ENCODE measurements around the gene DDIAS. TPM values are rescaled to one million over a fixed set of nuclear protein-coding genes. Genes with fewer than 3 reads are reported as not detected.
A peak's percentile ranks its signal among the peaks of the same experiment; 100 is the strongest.

The DDIAS gene
- total RNA-seq, 2 experiments from 2014 or later, result 16.9 to 23.5 TPM

- no peaks in the 10 kb centered on the region for H3K9me3 Mint-ChIP-seq (ENCODE audit: low read depth)
- peaks cover 3% of the 10 kb centered on the region for H3K4me1 Mint-ChIP-seq
- no peak overlapping the region for H3K4me3 Mint-ChIP-seq
- POLR2A ChIA-PET, result no interaction called here
- CTCF ChIA-PET, result interaction anchor here (2.3 kb wide), 1 partner anchor 24 kb away, joined by 12 read pairs; no protein-coding TSS in a partner anchor
- H3K27ac Mint-ChIP-seq, result no peak overlapping the region
- DNase-seq (no peak), ATAC-seq (no peak)
- peaks cover 4% of the 10 kb centered on the region for H3K36me3 Mint-ChIP-seq (ENCODE audit: low read depth)
- intact Hi-C loops (cut with DNase I, micrococcal nuclease), result no loop called here
- H3K27me3 Mint-ChIP-seq, result no peaks in the 10 kb centered on the region
Measured at GRCh38 chr11:82890936-82891335, 10.6 kb upstream of the DDIAS start.

DNA sequence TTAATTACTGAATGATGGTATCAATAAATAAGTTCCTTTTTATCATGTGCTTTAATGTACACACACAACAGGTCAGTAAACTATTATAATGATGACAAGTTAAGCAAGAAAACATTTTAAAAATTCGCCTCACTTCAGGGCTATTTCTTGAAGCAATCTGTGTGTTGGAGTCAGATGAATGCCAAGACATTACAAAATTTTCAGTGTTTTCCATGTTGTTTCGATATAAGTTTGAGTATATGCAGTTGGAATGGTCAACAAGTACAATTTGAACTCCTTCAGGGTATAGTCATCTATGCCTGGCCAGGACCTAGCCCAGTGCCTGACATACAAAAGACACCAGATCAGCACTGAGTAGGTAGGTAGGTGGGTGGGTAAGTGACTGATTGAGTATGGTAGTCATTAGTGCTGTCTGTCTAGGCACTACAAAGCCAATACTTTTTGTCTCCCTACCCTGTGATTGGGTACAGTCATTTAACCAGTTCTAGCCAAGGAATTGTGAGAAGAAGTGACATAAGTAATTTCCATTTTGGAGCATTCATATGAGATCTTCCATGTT, 8.8 kb upstream of the DDIAS start:
- intact Hi-C loops (cut with DNase I, micrococcal nuclease), result no loop called here

DNA sequence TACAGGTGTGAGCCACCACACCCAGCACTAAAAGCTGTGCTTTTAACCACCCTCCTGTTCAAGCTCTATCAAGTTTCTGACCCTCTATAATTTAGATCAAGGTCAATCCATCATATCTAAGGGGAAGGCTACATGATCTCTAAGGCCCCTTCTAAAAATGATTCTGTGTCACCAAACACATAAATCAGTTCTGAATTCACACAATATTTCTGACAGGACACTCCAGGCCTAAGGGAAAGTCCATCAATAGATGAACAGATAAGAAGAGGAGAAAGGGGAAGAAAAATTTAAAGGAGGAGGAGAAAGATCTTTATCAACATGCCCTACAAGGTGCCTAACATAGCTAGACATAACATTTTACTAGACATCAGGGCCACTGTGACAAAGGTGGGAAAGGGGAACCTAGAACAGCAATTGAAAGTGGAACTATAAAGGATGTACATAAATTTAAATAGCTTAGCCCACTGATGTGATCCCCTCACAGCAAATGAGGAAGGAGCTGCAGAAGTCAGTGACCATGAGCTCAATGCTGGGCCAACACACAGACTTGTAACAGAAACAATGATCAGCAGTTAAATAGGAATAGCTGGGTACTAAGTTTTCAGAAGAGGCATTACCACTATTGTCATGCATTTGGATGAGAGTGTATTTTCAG, 6.0 kb upstream of the DDIAS start:
- no peak overlapping the region for H3K4me3 Mint-ChIP-seq
- no peak overlapping the region for H3K27ac Mint-ChIP-seq
- ChIA-PET POLR2A (no interaction called here), CTCF (interaction anchor here (0.6 to 1.4 kb wide), 6 partner anchors 10 to 387 kb away, joined by 3 to 4 read pairs (median 4); no protein-coding TSS in a partner anchor)
- no peaks in the 10 kb centered on the region for H3K9me3 Mint-ChIP-seq (ENCODE audit: low read depth)
- H3K4me1 Mint-ChIP-seq, result peaks cover 23% of the 10 kb centered on the region
- H3K27me3 Mint-ChIP-seq, result no peaks in the 10 kb centered on the region
- no peak for ATAC-seq
- DNase-seq, result no peak
- intact Hi-C loops (cut with DNase I, micrococcal nuclease), result no loop called here
- H3K36me3 Mint-ChIP-seq (ENCODE audit: low read depth), result no peaks in the 10 kb centered on the region

More for the DNA sequence above, 8.8 kb upstream of the DDIAS start:
- POLR2A ChIA-PET, result no interaction called here
- H3K36me3 Mint-ChIP-seq (ENCODE audit: low read depth), result peaks cover 1% of the 10 kb centered on the region
- DNase-seq (no peak), ATAC-seq (no peak)
- H3K9me3 Mint-ChIP-seq (ENCODE audit: low read depth), result no peaks in the 10 kb centered on the region
- no peak overlapping the region for H3K4me3 Mint-ChIP-seq
- H3K4me1 Mint-ChIP-seq, result peaks cover 11% of the 10 kb centered on the region
- no peak overlapping the region for H3K27ac Mint-ChIP-seq
- CTCF ChIA-PET, result interaction anchor here (0.6 kb wide), 1 partner anchor 52 kb away, joined by 3 read pairs; no protein-coding TSS in a partner anchor
- H3K27me3 Mint-ChIP-seq, result no peaks in the 10 kb centered on the region

DNA sequence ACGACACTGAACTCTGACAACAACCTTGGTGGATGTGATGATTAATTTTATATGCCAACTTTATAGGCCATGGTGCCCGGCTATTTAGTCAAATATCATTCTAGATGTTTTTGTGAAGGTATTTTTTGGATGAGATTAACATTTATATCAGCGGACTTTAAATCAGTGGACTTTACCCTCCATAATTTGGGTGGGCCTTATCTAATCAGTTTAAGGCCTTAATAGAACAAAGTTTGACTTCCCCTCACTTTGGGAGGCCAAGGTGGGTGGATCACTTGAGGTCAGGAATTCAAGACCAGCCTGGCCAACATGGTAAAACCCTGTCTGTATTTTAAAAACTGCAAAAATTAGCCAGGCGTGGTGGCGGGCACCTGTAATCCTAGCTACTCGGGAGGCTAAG, 5.4 kb upstream of the DDIAS start:
- no peak for ATAC-seq
- peaks cover 23% of the 10 kb centered on the region for H3K4me1 Mint-ChIP-seq
- DNase-seq, result no peak
- intact Hi-C loops (cut with DNase I, micrococcal nuclease), result no loop called here
- no peaks in the 10 kb centered on the region for H3K27me3 Mint-ChIP-seq
- POLR2A ChIA-PET, result no interaction called here
- CTCF ChIA-PET, result interaction anchor here (1.1 to 1.4 kb wide), 2 partner anchors 36 to 354 kb away, joined by 3 to 4 read pairs; no protein-coding TSS in a partner anchor
- no peak overlapping the region for H3K4me3 Mint-ChIP-seq
- no peak overlapping the region for H3K27ac Mint-ChIP-seq
- no peaks in the 10 kb centered on the region for H3K36me3 Mint-ChIP-seq (ENCODE audit: low read depth)
- no peaks in the 10 kb centered on the region for H3K9me3 Mint-ChIP-seq (ENCODE audit: low read depth)

DNA sequence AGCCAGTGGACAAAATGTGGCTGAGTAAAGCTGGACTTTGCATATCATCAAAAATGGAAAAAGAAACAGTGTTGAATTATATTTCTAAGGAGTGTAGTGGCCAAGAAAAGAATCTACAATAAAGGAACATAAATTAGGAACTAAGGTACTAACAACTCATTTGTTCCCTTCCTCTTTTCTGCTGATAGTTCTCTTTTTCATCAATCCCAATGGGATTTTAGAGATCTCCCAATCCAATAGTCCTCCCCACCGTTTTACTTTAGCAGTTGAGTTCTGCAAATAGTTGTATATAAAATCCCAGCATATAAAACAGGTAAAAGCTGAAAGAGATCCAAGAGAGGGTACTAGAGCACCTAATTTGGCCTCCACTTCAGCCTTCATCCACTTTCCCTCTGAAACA, 3.3 kb upstream of the DDIAS start:
- no peak overlapping the region for H3K27ac Mint-ChIP-seq
- ATAC-seq, result no peak
- no peaks in the 10 kb centered on the region for H3K27me3 Mint-ChIP-seq
- H3K4me3 Mint-ChIP-seq, result no peak overlapping the region
- ChIA-PET POLR2A (no interaction called here), CTCF (interaction anchor here (0.6 kb wide), 1 partner anchor 384 kb away, joined by 3 read pairs; no protein-coding TSS in a partner anchor)
- no peaks in the 10 kb centered on the region for H3K9me3 Mint-ChIP-seq (ENCODE audit: low read depth)
- H3K4me1 Mint-ChIP-seq, result peaks cover 35% of the 10 kb centered on the region
- intact Hi-C loops (cut with DNase I, micrococcal nuclease), result no loop called here
- no peak for DNase-seq
- H3K36me3 Mint-ChIP-seq (ENCODE audit: low read depth), result no peaks in the 10 kb centered on the region

GRCh38 chr11:82899186-82899820, 2.2 kb upstream of the DDIAS start:
- Mint-ChIP-seq H3K27ac (peak overlapping the region; percentile 100), H3K36me3 (ENCODE audit: low read depth) (no peaks in the 10 kb centered on the region), H3K9me3 (ENCODE audit: low read depth) (no peaks in the 10 kb centered on the region), H3K4me3 (peak overlapping the region; percentile 91), H3K4me1 (peaks cover 45% of the 10 kb centered on the region), H3K27me3 (no peaks in the 10 kb centered on the region)
- no peak for ATAC-seq
- DNase-seq, result peak; percentile 13
- CTCF ChIA-PET, result interaction anchor here (1.0 to 1.5 kb wide), 2 partner anchors 164 to 351 kb away, joined by 4 to 6 read pairs; no protein-coding TSS in a partner anchor
- intact Hi-C loops (cut with DNase I, micrococcal nuclease), result loop anchor here in 1 of 2 experiments (1.0 kb wide), 1 partner anchor 32 kb away; no protein-coding TSS in a partner anchor
- POLR2A ChIA-PET, result interaction anchor here (2.8 kb wide), 1 partner anchor 387 kb away, joined by 18 read pairs; the partner anchor contains the start of gene CCDC90B

- no peak for DNase-seq
- H3K9me3 Mint-ChIP-seq (ENCODE audit: low read depth), result no peaks in the 10 kb centered on the region
- H3K27me3 Mint-ChIP-seq, result no peaks in the 10 kb centered on the region
- no peaks in the 10 kb centered on the region for H3K36me3 Mint-ChIP-seq (ENCODE audit: low read depth)
- ChIA-PET POLR2A (interaction anchor here (0.5 to 2.8 kb wide), 9 partner anchors 24 to 386 kb away, joined by 3 to 18 read pairs (median 5); partner anchors contain the start of genes CCDC90B, PCF11 and RAB30), CTCF (interaction anchor here (0.6 to 2.5 kb wide), 9 partner anchors 11 to 386 kb away, joined by 3 to 17 read pairs (median 6); partner anchors contain the start of genes ANKRD42, CCDC90B and PCF11)
- ATAC-seq, result no peak
- peak overlapping the region; percentile 100 for H3K27ac Mint-ChIP-seq
- intact Hi-C loops (cut with DNase I, micrococcal nuclease), result loop anchor here (1.0 to 5.0 kb wide), 8 partner anchors 20 to 256 kb away; partner anchors contain the start of gene RAB30 (in 1 of the 2)
- peaks cover 46% of the 10 kb centered on the region for H3K4me1 Mint-ChIP-seq
- peak overlapping the region; percentile 91 for H3K4me3 Mint-ChIP-seq
Measured at GRCh38 chr11:82899957-82900276, 1.6 kb upstream of the DDIAS start.

DNA sequence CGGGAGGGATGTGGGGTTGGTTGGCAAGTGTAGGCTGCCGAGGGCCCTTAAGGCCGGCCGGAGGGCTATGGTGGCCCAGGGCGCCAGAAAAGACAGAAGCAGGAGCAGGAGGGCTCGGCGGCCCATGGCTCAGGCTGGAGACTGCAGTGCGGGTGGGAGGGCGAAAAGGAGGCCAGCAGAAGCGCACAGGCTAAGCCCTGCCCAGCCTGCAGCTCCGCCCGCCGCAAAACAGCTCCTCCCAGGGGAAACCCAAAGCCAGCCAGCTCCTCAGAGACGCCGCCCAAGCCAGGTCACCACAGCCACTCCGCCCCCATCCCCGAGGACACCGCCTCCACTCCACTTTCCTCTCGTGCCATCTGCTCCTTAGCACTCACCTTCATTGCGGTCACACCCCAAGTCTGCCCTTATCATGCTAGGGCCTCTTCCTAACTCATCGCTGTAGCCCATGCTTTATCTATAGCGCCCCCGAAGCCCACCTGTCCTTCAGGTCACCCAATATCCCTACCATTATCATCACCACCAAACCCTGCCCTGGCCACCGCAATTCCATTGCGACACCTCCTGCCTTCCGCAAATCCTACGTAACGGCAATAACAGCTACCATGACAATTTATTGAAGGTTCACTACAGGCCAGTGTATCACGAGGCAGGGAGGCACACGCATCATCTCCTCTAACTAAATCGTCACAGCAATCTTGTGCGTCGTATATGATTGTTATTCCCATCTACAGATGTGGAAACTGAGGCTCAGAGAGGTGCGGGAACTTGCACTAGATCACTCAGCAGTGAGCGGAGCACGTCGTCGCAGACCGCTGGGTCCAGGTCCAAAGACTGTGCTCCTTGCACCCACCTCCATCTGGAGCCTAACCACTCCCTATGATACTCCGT, 1.0 kb upstream of the DDIAS start, which contains the start of gene PRCP:
TSS of gene PRCP (minus strand) at position 154 of the 888 bp plus-strand sequence. CDS start at position 126, 28 bp downstream.
- Mint-ChIP-seq H3K9me3 (ENCODE audit: low read depth) (no peaks in the 10 kb centered on the region), H3K4me3 (peak within 1 kb of the TSS; percentile 91), H3K36me3 (ENCODE audit: low read depth) (no peaks in the 10 kb centered on the region), H3K4me1 (peaks cover 44% of the 10 kb centered on the region), H3K27ac (peak within 1 kb of the TSS; percentile 100), H3K27me3 (no peaks in the 10 kb centered on the region)
- peak; percentile 97 for DNase-seq
- CTCF ChIA-PET, result interaction anchor here (0.5 to 2.5 kb wide), 19 partner anchors 11 to 385 kb away, joined by 3 to 17 read pairs (median 5); partner anchors contain the start of genes ANKRD42, CCDC90B, PCF11 and RAB30
- ATAC-seq, result peak; percentile 85
- intact Hi-C loops (cut with DNase I, micrococcal nuclease), result loop anchor here (1.0 to 5.0 kb wide), 10 partner anchors 20 to 386 kb away; partner anchors contain the start of genes ANKRD42 (in 2 of the 2), CCDC90B (in 2 of the 2) and RAB30 (in 2 of the 2)
- POLR2A ChIA-PET, result interaction anchor here (0.5 to 2.8 kb wide), 13 partner anchors 20 to 385 kb away, joined by 3 to 18 read pairs (median 6); partner anchors contain the start of genes CCDC90B, PCF11 and RAB30

GRCh38 chr11:82901922-82902485, 468 bp downstream of the DDIAS start:
- CTCF ChIA-PET, result interaction anchor here (0.8 to 2.5 kb wide), 15 partner anchors 21 to 384 kb away, joined by 3 to 17 read pairs (median 5); partner anchors contain the start of genes CCDC90B, PCF11 and RAB30
- intact Hi-C loops (cut with DNase I, micrococcal nuclease), result loop anchor here (1.0 to 5.0 kb wide), 9 partner anchors 35 to 384 kb away; partner anchors contain the start of genes ANKRD42 (in 2 of the 2), CCDC90B (in 2 of the 2) and RAB30 (in 1 of the 2)
- Mint-ChIP-seq H3K9me3 (ENCODE audit: low read depth) (no peaks in the 10 kb centered on the region), H3K36me3 (ENCODE audit: low read depth) (no peaks in the 10 kb centered on the region), H3K4me1 (peaks cover 50% of the 10 kb centered on the region), H3K27me3 (no peaks in the 10 kb centered on the region), H3K4me3 (peak overlapping the region; percentile 91), H3K27ac (peak overlapping the region; percentile 100)
- no peak for ATAC-seq
- POLR2A ChIA-PET, result interaction anchor here (0.8 to 2.8 kb wide), 6 partner anchors 18 to 384 kb away, joined by 3 to 18 read pairs (median 6); partner anchors contain the start of genes CCDC90B, PCF11 and RAB30
- no peak for DNase-seq

DNA sequence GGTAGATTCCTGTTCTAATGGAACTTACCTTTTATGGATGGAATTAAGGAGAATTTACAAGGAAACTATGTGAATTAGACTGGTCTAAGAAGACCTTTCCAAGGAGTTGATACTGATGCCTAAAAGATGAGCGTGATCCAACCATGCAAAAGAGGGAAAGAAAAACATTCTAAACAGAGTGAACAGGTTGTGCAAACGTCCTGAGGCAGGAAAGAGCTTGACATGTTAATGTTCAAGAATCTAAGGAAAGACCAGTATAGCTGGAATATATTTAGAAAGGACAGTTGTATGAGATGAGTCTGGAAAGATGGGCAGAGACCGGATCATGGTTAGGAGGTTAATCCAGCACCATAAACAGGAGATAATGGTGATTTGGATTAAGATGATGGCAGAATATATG, 1.3 kb downstream of the DDIAS start:
- Mint-ChIP-seq H3K27me3 (no peaks in the 10 kb centered on the region), H3K36me3 (ENCODE audit: low read depth) (no peaks in the 10 kb centered on the region), H3K27ac (no peak overlapping the region), H3K4me3 (peak overlapping the region; percentile 91), H3K4me1 (peaks cover 47% of the 10 kb centered on the region), H3K9me3 (ENCODE audit: low read depth) (no peaks in the 10 kb centered on the region)
- CTCF ChIA-PET, result interaction anchor here (1.0 to 2.6 kb wide), 5 partner anchors 36 to 347 kb away, joined by 3 to 14 read pairs (median 7); no protein-coding TSS in a partner anchor
- intact Hi-C loops (cut with DNase I, micrococcal nuclease), result loop anchor here in 1 of 2 experiments (5.0 kb wide), 1 partner anchor 74 kb away; no protein-coding TSS in a partner anchor
- DNase-seq (no peak), ATAC-seq (no peak)
- POLR2A ChIA-PET, result interaction anchor here (2.3 kb wide), 1 partner anchor 253 kb away, joined by 15 read pairs; the partner anchor contains the start of gene PCF11

Data from activated CD4-positive, alpha-beta T cell treated with anti-CD3 and anti-CD28 coated beads for 36 hours (primary cell).